ENCODE measurements around the gene CLEC9A.

CLEC9A gene

GRCh38 chr12:10042167-10042566 is 11.7 kb downstream of the CLEC9A start:
- H3K9me3 ChIP-seq (replicated peaks in 1 of 11) = peaks cover 0 to 2% (median 0%) of the 10 kb centered on the region in 11 experiments; a peak in 2 of 22 replicates
- H3K9ac ChIP-seq = no peak overlapping the region
- H3K4me1 ChIP-seq = peaks cover 0 to 40% (median 0%) of the 10 kb centered on the region in 10 experiments; a peak in 5 of 20 replicates
- no peaks in the 10 kb centered on the region for H4K20me1 ChIP-seq
- H3K27me3 ChIP-seq = no peaks in the 10 kb centered on the region
- no peaks in the 10 kb centered on the region for H3K36me3 ChIP-seq
- no peak overlapping the region for H3K4me3 ChIP-seq
- H3K4me2 ChIP-seq = peak overlapping the region in 2 of 11 experiments; percentile 43 to 55; a peak in 3 of 22 replicates
- TF ChIP-seq Cebpa-rat (IDR thresholded peaks at IDR 0.05) = no peak
- H3K27ac ChIP-seq = no peak overlapping the region

GRCh38 chr12:10048526-10048925 is 18.0 kb downstream of the CLEC9A start:
- H3K36me3 ChIP-seq = no peaks in the 10 kb centered on the region
- no peaks in the 10 kb centered on the region for H4K20me1 ChIP-seq
- no peaks in the 10 kb centered on the region for H3K27me3 ChIP-seq
- peaks cover 3 to 29% (median 17%) of the 10 kb centered on the region in 11 experiments; a peak in 15 of 22 replicates for H3K9me3 ChIP-seq (replicated peaks in 1 of 11)
- H3K4me1 ChIP-seq = peaks cover 0 to 67% (median 14%) of the 10 kb centered on the region in 10 experiments; a peak in 14 of 20 replicates
- H3K4me2 ChIP-seq = peak overlapping the region in 10 of 11 experiments; percentile 8 to 65 (median 48); a peak in 17 of 22 replicates
- no peak overlapping the region; a peak in 2 of 20 replicates for H3K4me3 ChIP-seq
- TF ChIP-seq Cebpa-rat (IDR thresholded peaks at IDR 0.05) = peak in 5 of 11 experiments; percentile 32 to 45 (median 38); a peak in 4 of 22 replicates
- no peak overlapping the region; a peak in 1 of 22 replicates for H3K9ac ChIP-seq
- H3K27ac ChIP-seq = peak overlapping the region in 10 of 11 experiments; percentile 29 to 76 (median 60); a peak in 17 of 22 replicates

- TF ChIP-seq Cebpa-rat (IDR thresholded peaks at IDR 0.05) = no peak
- Histone ChIP-seq H3K4me3 (no peak overlapping the region), H3K36me3 (no peaks in the 10 kb centered on the region), H3K27me3 (no peaks in the 10 kb centered on the region), H3K27ac (peak overlapping the region in 2 of 11 experiments; percentile 15 to 29; a peak in 1 of 22 replicates), H3K4me2 (peak overlapping the region in 5 of 11 experiments; percentile 32 to 70 (median 43); a peak in 10 of 22 replicates), H3K9ac (no peak overlapping the region), H3K4me1 (peaks cover 0 to 48% (median 14%) of the 10 kb centered on the region in 10 experiments; a peak in 14 of 20 replicates), H3K9me3 (replicated peaks in 1 of 11) (peaks cover 3 to 25% (median 17%) of the 10 kb centered on the region in 11 experiments; a peak in 15 of 22 replicates), H4K20me1 (no peaks in the 10 kb centered on the region)
Observed at GRCh38 chr12:10052193-10052913, 21.9 kb downstream of the CLEC9A start.

GRCh38 chr12:10058387-10058786 is 27.9 kb downstream of the CLEC9A start:
- H3K4me1 ChIP-seq = peaks cover 0 to 9% (median 0%) of the 10 kb centered on the region in 10 experiments; a peak in 5 of 20 replicates
- H3K4me2 ChIP-seq = peak overlapping the region in 6 of 11 experiments; percentile 8 to 31 (median 20); a peak in 2 of 22 replicates
- no peak overlapping the region for H3K4me3 ChIP-seq
- no peaks in the 10 kb centered on the region for H3K36me3 ChIP-seq
- 0 out of 22 replicates have a peak, but pooled peaks cover 0 to under 1% (median 0%) of the 10 kb centered on the region in 11 experiments for H3K9me3 ChIP-seq (replicated peaks in 1 of 11)
- no peak overlapping the region for H3K9ac ChIP-seq
- no peaks in the 10 kb centered on the region for H3K27me3 ChIP-seq
- no peak for TF ChIP-seq Cebpa-rat (IDR thresholded peaks at IDR 0.05)
- H4K20me1 ChIP-seq = no peaks in the 10 kb centered on the region
- no peak overlapping the region for H3K27ac ChIP-seq

- Histone ChIP-seq H4K20me1 (no peaks in the 10 kb centered on the region), H3K4me2 (peak overlapping the region in 9 of 11 experiments; percentile 2 to 80 (median 40); a peak in 13 of 22 replicates), H3K27ac (no peak overlapping the region), H3K36me3 (no peaks in the 10 kb centered on the region), H3K9me3 (replicated peaks in 1 of 11) (0 out of 22 replicates have a peak, but pooled peaks cover 0 to 7% (median 0%) of the 10 kb centered on the region in 11 experiments), H3K4me3 (no peak overlapping the region), H3K27me3 (no peaks in the 10 kb centered on the region), H3K9ac (no peak overlapping the region), H3K4me1 (peaks cover 14 to 58% (median 24%) of the 10 kb centered on the region in 10 experiments)
- TF ChIP-seq Cebpa-rat (IDR thresholded peaks at IDR 0.05) = no peak
Observed at GRCh38 chr12:10065241-10065640, 34.8 kb downstream of the CLEC9A start.

- peak overlapping the region in 4 of 11 experiments; percentile 72 to 98 (median 90); a peak in 7 of 22 replicates for H3K27ac ChIP-seq
- no peak overlapping the region for H3K4me3 ChIP-seq
- 0 out of 22 replicates have a peak overlapping the region, but pooled peaks of 1 of the 11 experiments have one; percentile 79 for H3K9ac ChIP-seq
- no peaks in the 10 kb centered on the region for H3K27me3 ChIP-seq
- peaks cover 14 to 69% (median 24%) of the 10 kb centered on the region in 10 experiments for H3K4me1 ChIP-seq
- TF ChIP-seq Cebpa-rat (IDR thresholded peaks at IDR 0.05) = no peak
- peak overlapping the region in 5 of 11 experiments; percentile 52 to 80 (median 76); a peak in 8 of 22 replicates for H3K4me2 ChIP-seq
- H3K9me3 ChIP-seq (replicated peaks in 1 of 11) = peaks cover 0 to 12% (median 0%) of the 10 kb centered on the region in 11 experiments; a peak in 4 of 22 replicates
- H3K36me3 ChIP-seq = peaks cover 0 to 6% (median 0%) of the 10 kb centered on the region in 11 experiments; a peak in 1 of 22 replicates
- H4K20me1 ChIP-seq = no peaks in the 10 kb centered on the region
Observed at GRCh38 chr12:10067264-10067663, 36.8 kb downstream of the CLEC9A start.

GRCh38 chr12:10067942-10068341 is 37.5 kb downstream of the CLEC9A start:
- peak overlapping the region in 6 of 11 experiments; percentile 8 to 98 (median 80); a peak in 10 of 22 replicates for H3K27ac ChIP-seq

GRCh38 chr12:10068644-10069043 is 38.2 kb downstream of the CLEC9A start:
- peak overlapping the region in 6 of 11 experiments; percentile 15 to 98 (median 80); a peak in 12 of 22 replicates for H3K27ac ChIP-seq
- H3K9me3 ChIP-seq (replicated peaks in 1 of 11) = peaks cover 0 to 12% (median 0%) of the 10 kb centered on the region in 11 experiments; a peak in 4 of 22 replicates
- peaks cover 14 to 69% (median 24%) of the 10 kb centered on the region in 10 experiments for H3K4me1 ChIP-seq
- peak in 3 of 11 experiments; percentile 59 to 79 (median 65); a peak in 4 of 22 replicates for TF ChIP-seq Cebpa-rat (IDR thresholded peaks at IDR 0.05)
- H3K27me3 ChIP-seq = no peaks in the 10 kb centered on the region
- H3K36me3 ChIP-seq = peaks cover 0 to 6% (median 0%) of the 10 kb centered on the region in 11 experiments; a peak in 1 of 22 replicates
- no peak overlapping the region for H3K4me3 ChIP-seq
- no peaks in the 10 kb centered on the region for H4K20me1 ChIP-seq
- peak overlapping the region in 8 of 11 experiments; percentile 22 to 80 (median 66); a peak in 15 of 22 replicates for H3K4me2 ChIP-seq
- peak overlapping the region in 4 of 11 experiments; percentile 42 to 80 (median 72); a peak in 8 of 22 replicates for H3K9ac ChIP-seq

More at GRCh38 chr12:10067942-10068341, 37.5 kb downstream of the CLEC9A start:
- Histone ChIP-seq H3K4me2 (peak overlapping the region; percentile 13 to 80 (median 52); a peak in 21 of 22 replicates), H3K9me3 (replicated peaks in 1 of 11) (peaks cover 0 to 12% (median 0%) of the 10 kb centered on the region in 11 experiments; a peak in 4 of 22 replicates), H3K4me3 (0 out of 20 replicates have a peak overlapping the region, but pooled peaks of 2 of the 10 experiments have one; percentile 18 to 20), H3K27me3 (no peaks in the 10 kb centered on the region), H3K36me3 (peaks cover 0 to 6% (median 0%) of the 10 kb centered on the region in 11 experiments; a peak in 1 of 22 replicates), H4K20me1 (no peaks in the 10 kb centered on the region), H3K4me1 (peaks cover 14 to 69% (median 24%) of the 10 kb centered on the region in 10 experiments), H3K9ac (peak overlapping the region in 3 of 11 experiments; percentile 66 to 80 (median 79); a peak in 6 of 22 replicates)
- TF ChIP-seq Cebpa-rat (IDR thresholded peaks at IDR 0.05) = no peak

All from BLaER1 treated with 17β-estradiol and CSF1 and Interleukin-3, amounts not matched to agents 10 nM and 100 nM (cell line).